NCI-H524 treated with DMSO at 0.1 percent for 48 hours (cell line): ENCODE measurements around the gene NELL2.
"Not testable (repeated sequence)": the region's sequence is repeated elsewhere in the genome, so short reads cannot be mapped to it uniquely, and the experiment has no call there.

ENCODE experiments used
- DNase-seq: peaks from one replicate; lab custom pipeline; 2025; lab: John Stamatoyannopoulos, UW

NELL2 gene

GRCh38 chr12:44847888-44848702 lies 28.0 kb downstream of the NELL2 start:
- DNase-seq = no peak

- DNase-seq = no peak
Measured at GRCh38 chr12:44847403-44847802, 28.7 kb downstream of the NELL2 start.

- DNase-seq = no peak
Measured at GRCh38 chr12:44846826-44847225, 29.3 kb downstream of the NELL2 start.

- no peak for DNase-seq
Measured at GRCh38 chr12:44842669-44843068, 33.4 kb downstream of the NELL2 start.

- no peak for DNase-seq
Measured at GRCh38 chr12:44839785-44840184, 36.3 kb downstream of the NELL2 start.

- no peak for DNase-seq
Measured at GRCh38 chr12:44837114-44837755, 38.9 kb downstream of the NELL2 start.

- DNase-seq = no peak
Measured at GRCh38 chr12:44835641-44836379, 40.3 kb downstream of the NELL2 start.

- DNase-seq = not testable (repeated sequence)
Measured at GRCh38 chr12:44834996-44835395, 41.1 kb downstream of the NELL2 start.

GRCh38 chr12:44833561-44833960 lies 42.6 kb downstream of the NELL2 start:
- no peak for DNase-seq

GRCh38 chr12:44830566-44831055 lies 45.5 kb downstream of the NELL2 start:
- no peak for DNase-seq

- no peak for DNase-seq
Measured at GRCh38 chr12:44829045-44829444, 47.1 kb downstream of the NELL2 start.

- DNase-seq = no peak
Measured at GRCh38 chr12:44827832-44828438, 48.2 kb downstream of the NELL2 start.

GRCh38 chr12:44821702-44822101 lies 54.4 kb downstream of the NELL2 start:
- not testable (repeated sequence) for DNase-seq

- no peak for DNase-seq
Measured at GRCh38 chr12:44819884-44820283, 56.2 kb downstream of the NELL2 start.

GRCh38 chr12:44817687-44818086 lies 58.4 kb downstream of the NELL2 start:
- DNase-seq = no peak

GRCh38 chr12:44816446-44817017 lies 59.6 kb downstream of the NELL2 start:
- DNase-seq = no peak

GRCh38 chr12:44812062-44812461 lies 64.1 kb downstream of the NELL2 start:
- DNase-seq = no peak

GRCh38 chr12:44804068-44804467 lies 72.0 kb downstream of the NELL2 start:
- DNase-seq = no peak

- DNase-seq = no peak
Measured at GRCh38 chr12:44795970-44796369, 80.1 kb downstream of the NELL2 start.

GRCh38 chr12:44788731-44789130 lies 87.4 kb downstream of the NELL2 start:
- no peak for DNase-seq

GRCh38 chr12:44780221-44780790 lies 95.8 kb downstream of the NELL2 start:
- DNase-seq = no peak

- DNase-seq = no peak
Measured at GRCh38 chr12:44779766-44780165, 96.3 kb downstream of the NELL2 start.
